GM19238 (cell line): ENCODE measurements around the gene NCL.

ENCODE experiments used
- DNase-seq: peaks from one replicate; pipeline ENCODE4 v3.0.0; 2011; ENCODE audit warnings: low spot score; ENCODE audit not compliant: insufficient read length

The NCL gene, protein sequence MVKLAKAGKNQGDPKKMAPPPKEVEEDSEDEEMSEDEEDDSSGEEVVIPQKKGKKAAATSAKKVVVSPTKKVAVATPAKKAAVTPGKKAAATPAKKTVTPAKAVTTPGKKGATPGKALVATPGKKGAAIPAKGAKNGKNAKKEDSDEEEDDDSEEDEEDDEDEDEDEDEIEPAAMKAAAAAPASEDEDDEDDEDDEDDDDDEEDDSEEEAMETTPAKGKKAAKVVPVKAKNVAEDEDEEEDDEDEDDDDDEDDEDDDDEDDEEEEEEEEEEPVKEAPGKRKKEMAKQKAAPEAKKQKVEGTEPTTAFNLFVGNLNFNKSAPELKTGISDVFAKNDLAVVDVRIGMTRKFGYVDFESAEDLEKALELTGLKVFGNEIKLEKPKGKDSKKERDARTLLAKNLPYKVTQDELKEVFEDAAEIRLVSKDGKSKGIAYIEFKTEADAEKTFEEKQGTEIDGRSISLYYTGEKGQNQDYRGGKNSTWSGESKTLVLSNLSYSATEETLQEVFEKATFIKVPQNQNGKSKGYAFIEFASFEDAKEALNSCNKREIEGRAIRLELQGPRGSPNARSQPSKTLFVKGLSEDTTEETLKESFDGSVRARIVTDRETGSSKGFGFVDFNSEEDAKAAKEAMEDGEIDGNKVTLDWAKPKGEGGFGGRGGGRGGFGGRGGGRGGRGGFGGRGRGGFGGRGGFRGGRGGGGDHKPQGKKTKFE

GRCh38 chr2:231463698-231464575 is at the start of gene NCL:
Gene NCL, minus strand, starts transcription at chr2:231464484. Its CDS starts 131 bp downstream, at chr2:231464353.
- DNase-seq = peak; percentile 62

DNA sequence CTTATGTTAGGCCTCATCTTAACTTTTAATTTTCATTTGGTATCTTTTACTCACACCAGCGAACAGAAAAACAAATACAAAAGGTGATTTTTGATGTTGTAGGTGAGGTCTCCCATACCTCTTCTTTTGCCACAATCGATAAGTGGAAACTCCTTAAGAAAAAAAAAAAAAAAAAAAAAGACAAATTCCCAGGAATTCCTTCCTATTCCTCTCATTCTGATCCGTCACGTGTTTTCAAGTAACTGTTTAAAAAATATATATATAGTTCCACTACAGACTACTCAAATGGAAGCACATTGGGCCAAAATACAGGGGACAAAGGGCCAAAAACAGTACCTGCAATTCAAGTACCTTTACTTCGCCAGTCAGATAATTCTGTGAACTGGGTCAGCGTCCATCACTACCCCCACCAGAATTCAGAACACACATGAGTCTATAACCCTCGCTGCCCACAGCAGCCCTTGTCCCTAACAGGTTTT is 49.5 kb upstream of the NCL start:
- no peak for DNase-seq

DNA sequence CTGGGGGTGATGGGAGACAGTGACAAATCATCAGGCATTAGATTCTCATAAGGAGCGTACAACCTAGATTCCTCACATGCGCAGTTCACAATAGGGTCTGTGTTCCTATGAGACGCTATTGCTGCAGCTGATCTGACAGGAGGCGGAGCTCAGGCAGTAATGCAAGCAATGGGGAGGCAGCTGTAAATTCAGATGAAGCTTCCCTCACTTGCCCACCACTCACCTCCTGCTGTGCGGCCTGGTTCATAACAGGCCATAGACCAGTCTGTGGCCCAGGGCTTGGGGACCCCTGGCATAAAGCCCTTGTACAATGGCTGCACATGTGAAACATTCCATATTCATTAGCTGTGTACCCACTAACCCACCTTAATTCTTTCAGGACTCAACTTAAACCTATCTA is 47.9 kb upstream of the NCL start:
- no peak for DNase-seq

DNA sequence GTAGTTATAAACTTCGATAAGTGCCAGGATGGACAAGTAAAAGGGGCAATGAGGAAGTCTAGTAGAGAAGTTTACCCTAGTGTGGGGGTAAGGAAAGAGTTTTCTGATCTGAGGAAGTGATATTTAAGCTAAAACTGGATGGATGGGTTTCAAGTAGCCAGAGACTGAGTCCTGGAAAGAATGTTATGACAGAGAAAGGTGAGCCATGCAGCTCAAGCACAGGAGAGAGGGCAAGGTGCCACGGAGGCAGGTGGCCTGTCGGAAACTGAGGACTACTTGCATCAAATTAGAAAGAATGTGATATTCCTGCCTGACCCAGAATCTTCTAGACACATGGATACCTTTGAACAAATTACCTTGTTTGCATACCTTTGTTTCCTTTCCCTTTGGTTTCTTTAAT is 39.5 kb upstream of the NCL start:
- DNase-seq = no peak

DNA sequence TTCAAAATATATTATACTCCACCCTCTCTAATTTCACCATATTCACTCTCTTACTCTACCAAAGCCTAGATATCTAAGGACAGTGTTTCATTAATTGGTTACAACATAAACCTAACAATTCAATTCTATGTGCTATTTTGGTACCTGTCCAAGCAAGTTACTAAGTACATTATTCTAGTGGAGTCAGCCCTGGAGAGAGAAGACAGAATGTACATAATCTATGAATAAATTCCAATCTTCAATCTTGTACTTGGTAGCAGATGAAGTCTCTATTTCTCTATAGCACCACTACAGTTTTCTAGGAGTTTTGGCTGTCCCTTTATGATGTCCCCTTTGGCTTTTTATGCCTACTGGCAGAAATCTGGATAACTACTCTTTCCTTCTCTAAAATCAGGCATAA is 38.3 kb upstream of the NCL start:
- DNase-seq = no peak

DNA sequence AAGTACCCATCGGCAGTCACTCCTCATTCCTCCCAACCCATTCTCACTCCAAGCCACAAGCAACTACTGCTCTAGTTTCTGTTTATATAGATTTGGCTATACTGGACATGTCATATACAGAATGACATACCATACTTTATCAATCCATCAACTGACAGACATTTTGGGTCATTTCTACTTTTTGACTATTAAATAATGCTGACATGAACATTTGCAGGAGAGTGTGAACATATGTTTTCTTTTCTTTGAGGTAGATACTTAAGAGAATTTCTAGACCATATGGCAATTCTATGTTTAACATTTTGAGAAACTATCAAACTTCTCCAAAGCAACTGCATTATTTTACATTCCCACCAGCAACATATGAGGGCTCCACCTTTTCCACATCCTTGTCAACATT is 33.4 kb upstream of the NCL start:
- DNase-seq = no peak

GRCh38 chr2:231494669-231495068 is 30.4 kb upstream of the NCL start:
- DNase-seq = no peak

DNA sequence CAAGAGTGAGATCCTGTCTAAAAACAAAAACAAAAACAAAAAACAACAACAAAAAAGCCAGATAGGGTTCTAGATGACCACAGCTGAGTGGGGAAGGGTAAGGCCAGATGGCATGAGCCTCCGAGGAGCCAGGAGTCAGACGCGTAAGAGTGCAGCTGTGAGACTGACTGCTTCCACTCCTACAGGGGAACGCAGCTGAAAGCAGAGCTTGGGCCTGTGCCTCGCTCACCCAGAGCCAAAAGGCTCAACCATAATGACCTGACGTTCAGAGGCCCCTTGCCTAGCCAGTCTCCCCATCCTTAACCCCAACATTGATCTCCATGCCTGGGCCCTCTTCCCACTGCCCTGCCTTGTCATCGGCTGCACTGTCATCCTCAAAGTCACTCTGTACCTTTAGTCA is 26.5 kb upstream of the NCL start:
- no peak for DNase-seq

- DNase-seq = no peak
Measured at GRCh38 chr2:231489990-231490389, 25.7 kb upstream of the NCL start.

DNA sequence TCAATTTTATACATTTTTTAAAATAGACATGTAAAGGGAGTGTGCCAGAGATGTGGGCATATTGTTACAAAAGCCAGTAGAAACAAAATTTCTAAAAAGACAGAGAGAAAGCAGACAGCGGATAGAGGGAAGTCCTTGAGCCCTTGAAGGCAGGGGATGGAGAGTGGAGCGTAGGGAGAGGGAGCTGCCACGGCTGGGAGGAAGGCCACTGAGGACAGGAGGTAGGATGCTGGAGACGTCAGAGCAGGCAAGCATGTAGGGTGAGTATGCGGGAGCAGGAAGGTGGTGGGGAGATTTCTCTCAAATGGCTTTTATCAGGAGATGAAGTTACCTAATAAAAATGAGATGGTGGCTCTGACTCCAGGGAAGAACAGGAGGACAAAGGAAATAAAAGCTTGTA is 24.0 kb upstream of the NCL start:
- DNase-seq = no peak

GRCh38 chr2:231486851-231487596 is 22.7 kb upstream of the NCL start:
- no peak for DNase-seq

- no peak for DNase-seq
Measured at GRCh38 chr2:231483398-231484329, 19.4 kb upstream of the NCL start.

GRCh38 chr2:231482806-231483391 is 18.6 kb upstream of the NCL start:
- peak; percentile 77 for DNase-seq

- DNase-seq = no peak
Measured at GRCh38 chr2:231480781-231481180, 16.5 kb upstream of the NCL start.

- DNase-seq = no peak
Measured at GRCh38 chr2:231479455-231479854, 15.2 kb upstream of the NCL start.

DNA sequence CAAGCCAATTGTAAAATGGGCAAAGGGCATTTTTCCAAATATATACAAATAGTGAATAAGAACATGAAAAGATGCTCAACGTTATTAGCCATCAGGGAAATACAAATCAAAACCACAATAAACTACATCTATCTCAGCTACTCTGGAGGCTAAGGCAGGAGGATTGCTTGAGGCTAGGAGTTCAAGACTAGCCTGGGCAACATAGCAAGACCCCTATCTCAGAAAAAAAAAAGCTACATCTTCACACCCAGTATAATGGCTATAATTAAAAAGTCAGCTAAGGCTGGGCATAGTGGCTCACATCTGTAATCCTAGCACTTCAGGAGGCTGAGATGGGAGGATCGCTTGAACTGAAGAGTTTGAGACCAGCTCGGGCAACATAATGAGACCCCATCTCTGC is 12.6 kb upstream of the NCL start:
- DNase-seq = no peak

- DNase-seq = no peak
Measured at GRCh38 chr2:231475965-231476364, 11.7 kb upstream of the NCL start.

DNA sequence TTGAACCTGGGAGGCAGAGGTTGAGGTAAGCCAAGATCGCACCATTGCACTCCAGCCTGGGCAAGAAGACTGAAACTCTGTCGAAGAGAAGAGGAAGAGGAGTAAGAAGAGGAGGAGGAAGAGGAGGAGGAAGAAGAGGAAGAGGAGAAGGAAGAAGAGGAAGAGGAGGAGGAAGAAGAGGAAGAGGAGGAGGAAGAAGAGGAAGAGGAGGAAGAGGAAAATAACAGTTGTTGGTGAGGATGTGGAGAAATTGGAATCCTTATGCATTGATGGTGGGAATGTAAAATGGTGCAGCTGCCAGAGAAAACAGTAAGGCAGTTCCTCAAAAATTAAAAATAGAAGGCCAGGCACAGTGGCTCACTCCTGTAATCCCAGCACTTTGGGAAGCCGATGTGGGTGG is 8.5 kb upstream of the NCL start:
- DNase-seq = no peak

GRCh38 chr2:231470246-231470900 is 6.1 kb upstream of the NCL start:
- DNase-seq = no peak
